DND-41 (cell line): ENCODE measurements around the gene RCBTB1.

Source experiments
- EZH2 ChIP-seq: IDR thresholded peaks from 3 replicates; pipeline ENCODE4 v1.6.1; 2012; ENCODE audit warnings: borderline replicate concordance, low read depth, mild to moderate bottlenecking, moderate library complexity, low read length, inconsistent platforms; ENCODE audit not compliant: severe bottlenecking
- TF ChIP-seq, protein P1 (sequence below): IDR thresholded peaks from 2 replicates; pipeline ENCODE4 v1.5.1; 2012; ENCODE audit warnings: borderline replicate concordance, low read length, moderate library complexity, mild to moderate bottlenecking; ENCODE audit not compliant: poor library complexity, severe bottlenecking; ENCODE audit errors: extremely low read depth

DNA sequence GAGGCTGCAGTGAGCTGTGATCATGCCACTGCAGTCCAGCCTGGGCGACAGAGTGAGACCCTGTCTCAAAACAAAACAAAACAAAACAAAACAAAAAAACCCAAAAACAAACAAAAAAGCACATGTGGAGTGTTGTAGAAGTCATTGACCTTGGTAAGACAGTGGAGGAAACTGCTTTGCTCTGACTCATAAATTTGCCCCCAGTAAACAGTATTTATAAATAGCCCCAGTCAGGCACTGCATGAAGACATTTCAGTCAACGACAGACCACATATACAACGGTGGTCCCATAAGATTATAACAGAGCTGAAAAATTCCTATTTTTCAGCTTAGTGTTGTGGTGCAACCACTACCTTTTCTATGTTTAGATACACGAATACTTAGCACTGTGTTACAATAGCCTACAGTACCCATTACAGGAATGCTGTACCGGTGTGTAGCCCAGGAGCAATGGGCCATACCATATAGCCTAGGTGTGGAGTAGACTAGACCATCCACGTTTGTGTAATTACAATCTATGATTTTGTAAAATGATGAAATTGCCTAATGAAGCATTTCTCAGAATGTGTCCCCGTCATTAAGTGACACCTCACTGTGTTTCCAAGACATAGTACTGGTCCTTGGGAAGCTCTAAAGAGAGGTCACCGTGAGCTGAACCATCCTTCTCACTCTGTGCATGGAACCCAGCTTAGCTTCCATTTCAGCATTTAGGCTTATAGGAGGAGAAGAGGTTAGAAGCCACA lies 44.0 kb upstream of the RCBTB1 start:
- TF ChIP-seq, protein P1, sequence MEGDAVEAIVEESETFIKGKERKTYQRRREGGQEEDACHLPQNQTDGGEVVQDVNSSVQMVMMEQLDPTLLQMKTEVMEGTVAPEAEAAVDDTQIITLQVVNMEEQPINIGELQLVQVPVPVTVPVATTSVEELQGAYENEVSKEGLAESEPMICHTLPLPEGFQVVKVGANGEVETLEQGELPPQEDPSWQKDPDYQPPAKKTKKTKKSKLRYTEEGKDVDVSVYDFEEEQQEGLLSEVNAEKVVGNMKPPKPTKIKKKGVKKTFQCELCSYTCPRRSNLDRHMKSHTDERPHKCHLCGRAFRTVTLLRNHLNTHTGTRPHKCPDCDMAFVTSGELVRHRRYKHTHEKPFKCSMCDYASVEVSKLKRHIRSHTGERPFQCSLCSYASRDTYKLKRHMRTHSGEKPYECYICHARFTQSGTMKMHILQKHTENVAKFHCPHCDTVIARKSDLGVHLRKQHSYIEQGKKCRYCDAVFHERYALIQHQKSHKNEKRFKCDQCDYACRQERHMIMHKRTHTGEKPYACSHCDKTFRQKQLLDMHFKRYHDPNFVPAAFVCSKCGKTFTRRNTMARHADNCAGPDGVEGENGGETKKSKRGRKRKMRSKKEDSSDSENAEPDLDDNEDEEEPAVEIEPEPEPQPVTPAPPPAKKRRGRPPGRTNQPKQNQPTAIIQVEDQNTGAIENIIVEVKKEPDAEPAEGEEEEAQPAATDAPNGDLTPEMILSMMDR, result no peak
- no peak for TF ChIP-seq EZH2
